Activated T-helper 1 cell treated with anti-CD3 and anti-CD28 coated beads, Interleukin-12 subunit alpha, Interleukin-12 subunit beta, Interleukin-2, Interleukin-4 antibody, amounts not matched to agents 30 ng/mL and 10 ng/mL and 1 ng/mL, durations not matched to agents 14 hours and 24 hours and 36 hours (primary cell): ENCODE measurements around the gene MICAL3. TPM values are rescaled to one million over a fixed set of nuclear protein-coding genes. Genes with fewer than 3 reads are reported as not detected.
"Not testable (repeated sequence)": the region's sequence is repeated elsewhere in the genome, so short reads cannot be mapped to it uniquely, and the experiment has no call there.

Source experiments
- DNase-seq: peaks from one replicate; pipeline ENCODE4 v3.0.0; 2021; ENCODE audit warnings: low spot score
- H3K27ac Mint-ChIP-seq: one replicate; pipeline ENCODE4 v1.8.0; 2021; ENCODE audit warnings: mild to moderate bottlenecking, mixed read lengths
- H3K27me3 Mint-ChIP-seq: one replicate; pipeline ENCODE4 v1.8.0; 2022; ENCODE audit warnings: mild to moderate bottlenecking, moderate library complexity, mixed read lengths; ENCODE audit not compliant: insufficient read depth
- H3K36me3 Mint-ChIP-seq: one replicate; pipeline ENCODE4 v1.8.0; 2021; ENCODE audit warnings: low read depth, mixed read lengths
- H3K4me1 Mint-ChIP-seq: one replicate; pipeline ENCODE4 v1.8.0; 2021; ENCODE audit warnings: low read depth, mixed read lengths
- H3K4me3 Mint-ChIP-seq: one replicate; pipeline ENCODE4 v1.8.0; 2021; ENCODE audit warnings: mild to moderate bottlenecking, moderate library complexity, mixed read lengths
- H3K9me3 Mint-ChIP-seq: one replicate; pipeline ENCODE4 v1.8.0; 2021; ENCODE audit warnings: mixed read lengths
- intact Hi-C: fragments of 100-400 bp; cut with micrococcal nuclease; formaldehyde crosslinking; loops from one replicate; pipeline ENCODE4 v1.15.1; 2024
- total RNA-seq: library from RNA; stranded (reverse); gene quantifications from 2 replicates; pipeline ENCODE4 v1.2.3, GENCODE V29; 2022

MICAL3 gene
- total RNA-seq, 1 donor from 2014 or later = 50.6 TPM

DNA sequence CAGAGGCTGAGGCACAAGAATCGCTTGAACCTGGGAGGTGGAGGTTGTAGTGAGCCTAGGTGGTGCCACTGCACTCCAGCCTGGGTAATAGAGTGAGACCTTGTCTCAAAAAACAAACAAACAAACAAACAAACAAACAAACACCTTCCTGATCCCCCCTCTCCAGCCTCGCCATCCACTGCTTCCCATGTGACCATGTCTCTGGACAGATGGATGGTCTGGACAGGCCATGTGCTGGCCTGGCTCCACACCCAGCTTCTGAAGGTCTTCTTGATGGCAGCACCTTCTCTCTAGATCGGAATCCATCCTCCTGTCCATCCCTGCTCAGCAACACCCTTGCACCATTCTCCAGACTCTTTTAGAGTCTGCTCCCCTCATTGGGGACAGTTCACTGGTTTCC, 42.8 kb upstream of the MICAL3 start:
- Mint-ChIP-seq H3K27ac (no peak overlapping the region), H3K9me3 (no peaks in the 10 kb centered on the region), H3K4me1 (no peaks in the 10 kb centered on the region), H3K4me3 (no peak overlapping the region), H3K27me3 (peaks cover 36% of the 10 kb centered on the region), H3K36me3 (no peaks in the 10 kb centered on the region)
- DNase-seq = no peak
- intact Hi-C loops = no loop called here

DNA sequence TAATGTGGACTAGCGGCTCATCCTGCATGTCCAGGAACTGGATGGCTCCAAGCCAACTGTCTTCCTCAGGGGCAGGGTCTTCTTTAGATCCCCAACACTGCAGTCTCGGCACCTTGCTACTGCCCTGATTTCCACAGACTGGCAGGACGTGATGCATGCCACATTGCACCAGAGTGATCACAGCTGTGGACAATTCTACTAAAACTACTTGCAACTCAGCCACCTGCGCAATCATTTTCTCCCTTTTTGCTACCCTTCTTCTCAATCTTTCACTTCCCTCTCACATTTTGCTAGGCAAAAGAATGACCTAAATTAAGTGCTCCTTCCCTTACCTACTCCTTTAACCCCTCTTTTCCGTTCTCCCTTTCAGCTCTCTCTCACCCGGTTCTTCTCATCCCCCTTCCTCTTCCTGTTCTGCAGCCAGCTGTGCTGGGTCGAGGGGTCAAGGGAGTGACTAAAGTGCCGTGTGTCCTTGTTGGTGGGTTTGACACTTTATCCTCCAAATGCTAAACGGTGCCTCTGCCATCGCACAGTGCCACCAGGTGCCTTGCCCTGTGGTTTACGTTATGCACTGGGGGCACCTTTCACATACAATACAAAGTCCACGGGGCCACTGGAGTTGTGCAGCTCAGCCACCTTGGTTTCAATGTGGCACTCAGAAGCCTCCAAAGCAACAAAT, 42.0 kb upstream of the MICAL3 start:
- Mint-ChIP-seq H3K4me1 (no peaks in the 10 kb centered on the region), H3K27me3 (peaks cover 36% of the 10 kb centered on the region), H3K27ac (no peak overlapping the region), H3K36me3 (no peaks in the 10 kb centered on the region), H3K9me3 (no peaks in the 10 kb centered on the region), H3K4me3 (no peak overlapping the region)
- intact Hi-C loops = no loop called here
- no peak for DNase-seq

DNA sequence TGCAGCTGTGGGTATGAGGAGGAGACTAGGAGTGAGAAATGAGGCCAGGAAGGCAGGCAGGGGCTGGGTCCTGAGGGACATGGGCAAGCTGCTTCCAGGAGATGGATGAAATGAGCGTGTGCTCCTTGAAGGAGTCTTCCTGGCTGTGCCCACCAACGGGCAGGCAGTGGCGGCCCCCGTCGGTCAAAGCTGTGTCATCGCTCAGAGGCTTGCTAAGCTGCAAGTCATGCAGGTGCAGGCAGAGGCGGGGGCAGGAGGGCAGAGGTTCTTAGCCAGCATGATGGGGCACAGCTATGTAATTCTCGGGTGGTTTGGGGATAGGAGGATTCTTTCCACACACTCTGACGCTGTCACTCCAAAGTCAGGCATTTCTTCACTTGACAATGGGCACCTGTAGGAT, 40.9 kb upstream of the MICAL3 start:
- Mint-ChIP-seq H3K27me3 (peaks cover 36% of the 10 kb centered on the region), H3K4me1 (no peaks in the 10 kb centered on the region)

GRCh38 chr22:18064636-18065035, 40.3 kb upstream of the MICAL3 start:
- intact Hi-C loops = no loop called here
- H3K36me3 Mint-ChIP-seq = no peaks in the 10 kb centered on the region

More for the DNA sequence above, 40.9 kb upstream of the MICAL3 start:
- DNase-seq = no peak
- no peak overlapping the region for H3K27ac Mint-ChIP-seq
- no peak overlapping the region for H3K4me3 Mint-ChIP-seq
- H3K9me3 Mint-ChIP-seq = no peaks in the 10 kb centered on the region
- intact Hi-C loops = no loop called here
- H3K36me3 Mint-ChIP-seq = no peaks in the 10 kb centered on the region

GRCh38 chr22:18063715-18064114, 39.4 kb upstream of the MICAL3 start:
- DNase-seq, H3K27ac Mint-ChIP-seq, H3K36me3 Mint-ChIP-seq, H3K9me3 Mint-ChIP-seq, intact Hi-C loops, H3K4me1 Mint-ChIP-seq, H3K4me3 Mint-ChIP-seq: not testable (repeated sequence)
- H3K27me3 Mint-ChIP-seq = peaks cover 37% of the 10 kb centered on the region

More at GRCh38 chr22:18064636-18065035, 40.3 kb upstream of the MICAL3 start:
- no peaks in the 10 kb centered on the region for H3K9me3 Mint-ChIP-seq
- no peak for DNase-seq
- no peak overlapping the region for H3K27ac Mint-ChIP-seq
- peaks cover 36% of the 10 kb centered on the region for H3K27me3 Mint-ChIP-seq
- no peak overlapping the region for H3K4me3 Mint-ChIP-seq
- no peaks in the 10 kb centered on the region for H3K4me1 Mint-ChIP-seq

- DNase-seq = no peak
- intact Hi-C loops = no loop called here
- H3K27me3 Mint-ChIP-seq = peaks cover 35% of the 10 kb centered on the region
- H3K4me3 Mint-ChIP-seq = no peak overlapping the region
- H3K9me3 Mint-ChIP-seq = no peaks in the 10 kb centered on the region
- H3K27ac Mint-ChIP-seq = no peak overlapping the region
- no peaks in the 10 kb centered on the region for H3K4me1 Mint-ChIP-seq
- H3K36me3 Mint-ChIP-seq = no peaks in the 10 kb centered on the region
These were observed 38.9 kb upstream of the MICAL3 start for GRCh38 chr22:18063306-18063705.

GRCh38 chr22:18062421-18062820, 38.1 kb upstream of the MICAL3 start:
- Mint-ChIP-seq H3K4me3 (no peak overlapping the region), H3K9me3 (no peaks in the 10 kb centered on the region), H3K27ac (no peak overlapping the region), H3K36me3 (no peaks in the 10 kb centered on the region), H3K4me1 (no peaks in the 10 kb centered on the region), H3K27me3 (peaks cover 29% of the 10 kb centered on the region)
- no peak for DNase-seq
- intact Hi-C loops = no loop called here

DNA sequence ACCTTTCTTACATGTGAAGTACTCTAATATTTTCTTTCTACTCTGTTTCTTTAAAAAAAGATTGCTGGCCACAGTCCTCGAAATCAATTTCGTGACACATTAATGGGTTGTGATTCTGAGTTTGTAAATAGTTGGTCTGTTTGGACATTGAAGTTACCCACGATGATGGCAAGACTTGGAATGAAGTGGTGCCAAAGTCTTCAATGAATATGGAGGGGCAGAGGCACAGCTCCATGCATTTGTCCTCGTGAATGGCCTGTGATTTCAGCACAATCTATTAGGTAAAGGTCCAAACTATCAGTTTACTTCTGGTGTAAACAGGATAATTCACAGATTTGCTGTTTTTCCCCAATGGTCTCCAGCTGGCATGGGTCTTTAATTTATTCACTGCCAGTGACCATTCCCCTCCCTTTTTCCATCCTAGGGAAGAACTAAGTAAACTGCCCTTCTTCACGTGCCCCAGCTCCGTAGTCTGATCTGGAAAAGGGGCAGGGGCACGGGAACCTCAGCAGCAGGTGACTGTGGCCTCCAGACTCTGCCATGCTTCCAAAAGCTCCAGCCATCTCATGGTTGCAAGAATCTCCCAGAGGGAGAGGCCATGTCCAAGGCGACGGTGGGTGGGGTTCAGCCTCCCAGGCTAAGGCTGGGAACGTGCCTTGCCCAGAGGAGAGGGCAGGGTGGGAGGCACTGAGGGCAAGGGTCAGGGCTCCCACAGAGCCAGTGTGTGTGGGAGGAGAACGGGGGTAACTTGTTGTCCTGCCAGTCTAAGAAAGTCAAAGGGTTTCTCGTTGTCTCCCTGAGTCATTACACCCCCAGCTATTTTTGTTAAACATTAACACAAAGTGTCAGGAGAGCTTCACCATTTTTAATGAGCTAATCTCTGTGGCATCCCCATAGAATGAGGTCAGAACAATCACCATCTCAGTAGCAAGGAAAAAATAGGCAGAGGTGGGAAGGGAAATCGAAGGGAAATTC, 36.6 kb upstream of the MICAL3 start:
- no peaks in the 10 kb centered on the region for H3K4me1 Mint-ChIP-seq
- no peaks in the 10 kb centered on the region for H3K9me3 Mint-ChIP-seq
- H3K27ac Mint-ChIP-seq = no peak overlapping the region
- H3K4me3 Mint-ChIP-seq = no peak overlapping the region
- intact Hi-C loops = no loop called here
- peaks cover 17% of the 10 kb centered on the region for H3K27me3 Mint-ChIP-seq
- no peaks in the 10 kb centered on the region for H3K36me3 Mint-ChIP-seq
- DNase-seq = no peak

GRCh38 chr22:18059991-18060390, 35.6 kb upstream of the MICAL3 start:
- no peaks in the 10 kb centered on the region for H3K4me1 Mint-ChIP-seq
- no peaks in the 10 kb centered on the region for H3K9me3 Mint-ChIP-seq
- H3K36me3 Mint-ChIP-seq = no peaks in the 10 kb centered on the region
- H3K27ac Mint-ChIP-seq = no peak overlapping the region
- intact Hi-C loops = no loop called here
- peaks cover 14% of the 10 kb centered on the region for H3K27me3 Mint-ChIP-seq
- DNase-seq = no peak
- H3K4me3 Mint-ChIP-seq = no peak overlapping the region

GRCh38 chr22:18059473-18059872, 35.1 kb upstream of the MICAL3 start:
- Mint-ChIP-seq H3K9me3 (no peaks in the 10 kb centered on the region), H3K27ac (no peak overlapping the region)
- intact Hi-C loops = no loop called here

GRCh38 chr22:18059094-18059417, 34.7 kb upstream of the MICAL3 start:
- intact Hi-C loops = no loop called here
- Mint-ChIP-seq H3K27me3 (peaks cover 10% of the 10 kb centered on the region), H3K27ac (no peak overlapping the region), H3K9me3 (no peaks in the 10 kb centered on the region), H3K4me3 (no peak overlapping the region), H3K4me1 (no peaks in the 10 kb centered on the region), H3K36me3 (no peaks in the 10 kb centered on the region)
- DNase-seq = no peak

More at GRCh38 chr22:18059473-18059872, 35.1 kb upstream of the MICAL3 start:
- no peak for DNase-seq
- no peaks in the 10 kb centered on the region for H3K4me1 Mint-ChIP-seq
- H3K27me3 Mint-ChIP-seq = peaks cover 12% of the 10 kb centered on the region
- no peak overlapping the region for H3K4me3 Mint-ChIP-seq
- H3K36me3 Mint-ChIP-seq = no peaks in the 10 kb centered on the region

DNA sequence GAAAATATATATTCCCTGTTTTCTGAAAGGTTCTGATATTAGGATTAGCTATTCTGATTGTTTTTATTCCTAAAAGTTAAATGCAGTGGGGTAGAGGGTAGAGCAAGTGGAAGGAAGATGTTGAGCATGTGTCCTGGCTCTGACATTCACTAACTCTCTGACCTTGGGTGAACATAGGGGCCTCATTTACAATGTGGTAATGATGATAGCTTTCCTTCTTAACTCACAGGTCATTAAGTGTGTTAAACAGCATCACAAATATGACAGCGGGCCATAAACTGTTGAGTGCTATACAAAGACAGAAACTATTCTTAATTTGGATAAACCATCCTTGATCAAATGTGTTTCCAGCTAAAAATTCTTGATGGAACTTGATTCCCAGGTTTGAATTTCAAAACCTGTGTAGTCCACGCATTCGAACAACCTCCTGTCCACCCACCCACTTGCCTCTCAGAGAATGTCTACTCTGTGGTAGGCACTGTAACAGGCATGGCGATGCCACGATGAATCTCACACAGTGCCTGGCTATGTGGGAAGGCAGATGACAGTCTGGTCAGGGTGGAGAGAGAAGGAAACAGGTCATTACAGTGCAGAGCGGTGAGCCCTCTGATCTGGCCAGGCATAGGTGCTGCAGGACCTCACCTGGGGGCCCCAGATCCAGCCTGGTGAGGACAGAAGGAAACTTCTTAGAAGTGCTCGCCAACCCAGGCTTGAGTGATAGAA, 34.2 kb upstream of the MICAL3 start:
- intact Hi-C loops = no loop called here
- Mint-ChIP-seq H3K27me3 (peaks cover 8% of the 10 kb centered on the region), H3K36me3 (no peaks in the 10 kb centered on the region), H3K4me3 (no peak overlapping the region), H3K4me1 (no peaks in the 10 kb centered on the region), H3K27ac (no peak overlapping the region), H3K9me3 (no peaks in the 10 kb centered on the region)
- no peak for DNase-seq
